HepG2 (cell line): ENCODE results near the gene SLC5A6. TPM values are rescaled to one million over a fixed set of nuclear protein-coding genes. Genes with fewer than 3 reads are reported as not detected.

Experiments used
- CBX2 ChIP-seq, 2 experiments: fragments of 200-600 bp in 1 of 2; sonication (generic); formaldehyde crosslinking in 1 of 2; IDR thresholded peaks; 2 replicates each; pipeline versions ENCODE4 v1.7.0 to v1.8.1; 2018 to 2022; ENCODE audit warnings: low read depth in 2 of 2, low read length in 1 of 2, mild to moderate bottlenecking in 1 of 2, missing genetic modification reagents in 1 of 2
- HES4 ChIP-seq: sonication (generic); formaldehyde crosslinking; IDR thresholded peaks from 2 replicates; pipeline ENCODE4 v1.9.0; 2021; ENCODE audit warnings: mild to moderate bottlenecking, missing genetic modification reagents, borderline replicate concordance
- SOX6 ChIP-seq, 2 experiments: fragments of 450-650 bp in 1 of 2; sonication (generic) in 1 of 2; formaldehyde crosslinking in 1 of 2; IDR thresholded peaks; 2 replicates each; pipeline versions ENCODE4 v1.4.0 to v1.6.1; 2017 to 2020; ENCODE audit warnings: antibody characterized with exemption in 1 of 2, mild to moderate bottlenecking in 1 of 2, missing genetic modification reagents in 1 of 2
- TCF7L2 ChIP-seq: IDR thresholded peaks from 2 replicates; pipeline ENCODE4 v1.6.1; 2011; ENCODE audit warnings: mild to moderate bottlenecking, low read depth, low read length, moderate library complexity
- XRCC5 ChIP-seq: fragments of 200-400 bp; formaldehyde crosslinking; optimal IDR thresholded peaks from 2 replicates; pipeline ENCODE3; 2017; ENCODE audit warnings: mild to moderate bottlenecking, low read length
- ZBTB42 ChIP-seq: sonication (generic); formaldehyde crosslinking; IDR thresholded peaks from 2 replicates; pipeline ENCODE4 v1.5.0; 2020; ENCODE audit warnings: mild to moderate bottlenecking, missing genetic modification reagents
- ZKSCAN1 ChIP-seq: fragments of 150-350 bp; IDR thresholded peaks from 2 replicates; pipeline ENCODE4 v1.6.1; 2014; ENCODE audit warnings: low read length
- ZNF224 ChIP-seq: sonication (generic); formaldehyde crosslinking; IDR thresholded peaks from 2 replicates; pipeline ENCODE4 v1.5.0; 2020; ENCODE audit warnings: mild to moderate bottlenecking, missing genetic modification reagents
- ZNF337 ChIP-seq: sonication (generic); formaldehyde crosslinking; IDR thresholded peaks from 2 replicates; pipeline ENCODE4 v1.5.1; 2020; ENCODE audit warnings: missing genetic modification reagents, low read depth, mild to moderate bottlenecking, borderline replicate concordance
- ZNF670 ChIP-seq: sonication (generic); formaldehyde crosslinking; IDR thresholded peaks from 2 replicates; pipeline ENCODE4 v1.8.0; 2022; ENCODE audit warnings: mild to moderate bottlenecking, missing genetic modification reagents, borderline replicate concordance
- ZNF772 ChIP-seq: sonication (generic); formaldehyde crosslinking; IDR thresholded peaks from 2 replicates; pipeline ENCODE4 v1.5.0; 2020; ENCODE audit warnings: mild to moderate bottlenecking, missing genetic modification reagents
- ZZZ3 ChIP-seq: sonication (generic); formaldehyde crosslinking; IDR thresholded peaks from 2 replicates; pipeline ENCODE4 v1.4.0; 2020; ENCODE audit warnings: missing genetic modification reagents, mild to moderate bottlenecking, borderline replicate concordance
- polyA plus RNA-seq, 8 experiments: library from polyadenylated mRNA; depleted of rRNA in 3 of 8; stranded (reverse) in 7 of 8; unstranded in 1 of 8; fragments of >200 nt; fragmentation: Illumina TruSeq in 4 of 8; extraction: Trizol in 4 of 8; gene quantifications; 2 replicates each; pipeline versions ENCODE4 v1.2.1 to v1.2.3, GENCODE V29; 2011 to 2016; ENCODE audit warnings: low read depth in 4 of 8, missing spikeins in 1 of 8, mixed read lengths in 1 of 8; ENCODE audit not compliant: insufficient read depth in 1 of 8
- total RNA-seq, 5 experiments: library from RNA; depleted of rRNA; stranded (reverse); fragments of >200 nt; fragmentation: Illumina TruSeq; extraction: Trizol; gene quantifications; 2 replicates each; pipeline ENCODE4 v1.2.3, GENCODE V29; 2016; ENCODE audit warnings: low read depth in 1 of 5
- TF ChIP-seq, protein P1 (sequence below): sonication (generic); formaldehyde crosslinking; IDR thresholded peaks from 2 replicates; pipeline ENCODE4 v1.4.0; 2020; ENCODE audit warnings: missing genetic modification reagents, mild to moderate bottlenecking, borderline replicate concordance
- TF ChIP-seq, protein P2 (sequence below): fragments of 450-650 bp; IDR thresholded peaks from 2 replicates; pipeline ENCODE4 v1.6.1; 2016
- TF ChIP-seq, protein P3 (sequence below): sonication (generic); formaldehyde crosslinking; IDR thresholded peaks from 2 replicates; pipeline ENCODE4 v1.4.0; 2020; ENCODE audit warnings: mild to moderate bottlenecking, low read depth, missing genetic modification reagents
- TF ChIP-seq, protein P4 (sequence below): sonication (generic); formaldehyde crosslinking; conservative IDR thresholded peaks from 2 replicates; pipeline ENCODE4 v1.8.1; 2023; ENCODE audit warnings: missing genetic modification reagents
- TF ChIP-seq, protein P5 (sequence below): IDR thresholded peaks from 2 replicates; pipeline ENCODE4 v1.6.1; 2016; ENCODE audit warnings: low read depth, control low read depth
- TF ChIP-seq, protein P6 (sequence below): fragments of 450-650 bp; IDR thresholded peaks from 2 replicates; pipeline ENCODE4 v1.6.1; 2017; ENCODE audit warnings: mild to moderate bottlenecking

SLC5A6 gene
- total and polyA plus RNA-seq, 2 of the 13 experiments (the other 11 are each of a cell fraction or from before 2014, with no cell fraction given), result 135 to 417 TPM

DNA sequence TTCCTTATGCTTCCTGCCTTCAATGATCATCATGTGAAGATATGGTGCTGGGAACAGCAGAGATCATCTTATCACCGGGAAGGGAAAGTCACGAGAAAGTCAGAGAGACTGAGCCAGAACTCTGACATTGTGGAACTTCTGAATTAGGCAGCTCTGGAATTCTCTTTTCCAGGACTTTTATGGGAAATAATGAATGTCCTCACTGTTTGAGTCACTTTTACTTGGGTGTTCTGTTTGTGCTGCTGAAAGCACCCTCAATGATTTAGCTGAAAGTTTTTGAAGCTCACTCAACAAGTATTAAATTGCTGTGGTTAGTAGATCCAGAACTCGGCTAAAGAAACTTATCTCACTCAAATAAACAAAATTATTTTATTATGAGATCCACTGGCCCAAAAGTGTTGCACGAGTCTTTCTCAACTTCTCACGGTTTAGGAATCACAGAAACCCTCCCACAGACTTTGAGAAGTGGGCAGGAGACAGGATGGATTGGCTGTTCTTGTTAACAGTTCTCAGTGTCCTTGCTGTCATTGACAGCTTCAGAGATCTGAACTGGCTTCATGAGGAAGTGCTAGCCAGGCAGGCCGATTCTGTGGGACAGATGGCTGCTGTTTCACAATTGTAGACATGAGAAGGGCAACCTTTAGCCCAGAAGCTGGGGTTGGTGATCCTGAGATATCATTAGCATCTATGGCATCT lies 26.6 kb downstream of the SLC5A6 start (continued):
- no peak for TF ChIP-seq CBX2 (IDR thresholded peaks at IDR 0.05; ENCODE audit: low read depth, low read length)
- no peak for TF ChIP-seq CBX2 (CRISPR knock-in tag; IDR thresholded peaks at IDR 0.05; ENCODE audit: low read depth)
- no peak for TF ChIP-seq ZKSCAN1
- TF ChIP-seq XRCC5, result no peak
- TF ChIP-seq ZNF772 (CRISPR knock-in tag), result no peak
- TF ChIP-seq ZNF337 (CRISPR knock-in tag), result no peak
- TF ChIP-seq, protein P1, sequence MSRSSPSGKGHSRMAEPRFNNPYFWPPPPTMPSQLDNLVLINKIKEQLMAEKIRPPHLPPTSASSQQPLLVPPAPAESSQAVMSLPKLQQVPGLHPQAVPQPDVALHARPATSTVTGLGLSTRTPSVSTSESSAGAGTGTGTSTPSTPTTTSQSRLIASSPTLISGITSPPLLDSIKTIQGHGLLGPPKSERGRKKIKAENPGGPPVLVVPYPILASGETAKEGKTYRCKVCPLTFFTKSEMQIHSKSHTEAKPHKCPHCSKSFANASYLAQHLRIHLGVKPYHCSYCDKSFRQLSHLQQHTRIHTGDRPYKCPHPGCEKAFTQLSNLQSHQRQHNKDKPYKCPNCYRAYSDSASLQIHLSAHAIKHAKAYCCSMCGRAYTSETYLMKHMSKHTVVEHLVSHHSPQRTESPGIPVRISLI (CRISPR knock-in tag), result peak; percentile 54; the same call in 1 of the 2 replicates
- TF ChIP-seq ZZZ3 (CRISPR knock-in tag), result no peak
- TF ChIP-seq, protein P2, sequence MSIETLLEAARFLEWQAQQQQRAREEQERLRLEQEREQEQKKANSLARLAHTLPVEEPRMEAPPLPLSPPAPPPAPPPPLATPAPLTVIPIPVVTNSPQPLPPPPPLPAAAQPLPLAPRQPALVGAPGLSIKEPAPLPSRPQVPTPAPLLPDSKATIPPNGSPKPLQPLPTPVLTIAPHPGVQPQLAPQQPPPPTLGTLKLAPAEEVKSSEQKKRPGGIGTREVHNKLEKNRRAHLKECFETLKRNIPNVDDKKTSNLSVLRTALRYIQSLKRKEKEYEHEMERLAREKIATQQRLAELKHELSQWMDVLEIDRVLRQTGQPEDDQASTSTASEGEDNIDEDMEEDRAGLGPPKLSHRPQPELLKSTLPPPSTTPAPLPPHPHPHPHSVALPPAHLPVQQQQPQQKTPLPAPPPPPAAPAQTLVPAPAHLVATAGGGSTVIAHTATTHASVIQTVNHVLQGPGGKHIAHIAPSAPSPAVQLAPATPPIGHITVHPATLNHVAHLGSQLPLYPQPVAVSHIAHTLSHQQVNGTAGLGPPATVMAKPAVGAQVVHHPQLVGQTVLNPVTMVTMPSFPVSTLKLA, result no peak
- no peak for TF ChIP-seq TCF7L2
- TF ChIP-seq, protein P3, sequence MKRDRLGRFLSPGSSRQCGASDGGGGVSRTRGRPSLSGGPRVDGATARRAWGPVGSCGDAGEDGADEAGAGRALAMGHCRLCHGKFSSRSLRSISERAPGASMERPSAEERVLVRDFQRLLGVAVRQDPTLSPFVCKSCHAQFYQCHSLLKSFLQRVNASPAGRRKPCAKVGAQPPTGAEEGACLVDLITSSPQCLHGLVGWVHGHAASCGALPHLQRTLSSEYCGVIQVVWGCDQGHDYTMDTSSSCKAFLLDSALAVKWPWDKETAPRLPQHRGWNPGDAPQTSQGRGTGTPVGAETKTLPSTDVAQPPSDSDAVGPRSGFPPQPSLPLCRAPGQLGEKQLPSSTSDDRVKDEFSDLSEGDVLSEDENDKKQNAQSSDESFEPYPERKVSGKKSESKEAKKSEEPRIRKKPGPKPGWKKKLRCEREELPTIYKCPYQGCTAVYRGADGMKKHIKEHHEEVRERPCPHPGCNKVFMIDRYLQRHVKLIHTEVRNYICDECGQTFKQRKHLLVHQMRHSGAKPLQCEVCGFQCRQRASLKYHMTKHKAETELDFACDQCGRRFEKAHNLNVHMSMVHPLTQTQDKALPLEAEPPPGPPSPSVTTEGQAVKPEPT (CRISPR knock-in tag), result no peak
- no peak for TF ChIP-seq HES4
- TF ChIP-seq, protein P4, sequence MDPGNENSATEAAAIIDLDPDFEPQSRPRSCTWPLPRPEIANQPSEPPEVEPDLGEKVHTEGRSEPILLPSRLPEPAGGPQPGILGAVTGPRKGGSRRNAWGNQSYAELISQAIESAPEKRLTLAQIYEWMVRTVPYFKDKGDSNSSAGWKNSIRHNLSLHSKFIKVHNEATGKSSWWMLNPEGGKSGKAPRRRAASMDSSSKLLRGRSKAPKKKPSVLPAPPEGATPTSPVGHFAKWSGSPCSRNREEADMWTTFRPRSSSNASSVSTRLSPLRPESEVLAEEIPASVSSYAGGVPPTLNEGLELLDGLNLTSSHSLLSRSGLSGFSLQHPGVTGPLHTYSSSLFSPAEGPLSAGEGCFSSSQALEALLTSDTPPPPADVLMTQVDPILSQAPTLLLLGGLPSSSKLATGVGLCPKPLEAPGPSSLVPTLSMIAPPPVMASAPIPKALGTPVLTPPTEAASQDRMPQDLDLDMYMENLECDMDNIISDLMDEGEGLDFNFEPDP (CRISPR knock-in tag), result no peak
- TF ChIP-seq, protein P5, sequence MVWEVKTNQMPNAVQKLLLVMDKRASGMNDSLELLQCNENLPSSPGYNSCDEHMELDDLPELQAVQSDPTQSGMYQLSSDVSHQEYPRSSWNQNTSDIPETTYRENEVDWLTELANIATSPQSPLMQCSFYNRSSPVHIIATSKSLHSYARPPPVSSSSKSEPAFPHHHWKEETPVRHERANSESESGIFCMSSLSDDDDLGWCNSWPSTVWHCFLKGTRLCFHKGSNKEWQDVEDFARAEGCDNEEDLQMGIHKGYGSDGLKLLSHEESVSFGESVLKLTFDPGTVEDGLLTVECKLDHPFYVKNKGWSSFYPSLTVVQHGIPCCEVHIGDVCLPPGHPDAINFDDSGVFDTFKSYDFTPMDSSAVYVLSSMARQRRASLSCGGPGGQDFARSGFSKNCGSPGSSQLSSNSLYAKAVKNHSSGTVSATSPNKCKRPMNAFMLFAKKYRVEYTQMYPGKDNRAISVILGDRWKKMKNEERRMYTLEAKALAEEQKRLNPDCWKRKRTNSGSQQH (CRISPR knock-in tag), result no peak
- no peak for TF ChIP-seq ZNF224 (CRISPR knock-in tag)
- no peak for TF ChIP-seq ZNF670
- TF ChIP-seq SOX6 (IDR thresholded peaks at IDR 0.05), result no peak
- 0 out of 2 replicates have a peak, but pooled peaks have one; percentile 20 for TF ChIP-seq SOX6 (CRISPR knock-in tag; IDR thresholded peaks at IDR 0.05)
- no peak for TF ChIP-seq ZBTB42
- TF ChIP-seq, protein P6, sequence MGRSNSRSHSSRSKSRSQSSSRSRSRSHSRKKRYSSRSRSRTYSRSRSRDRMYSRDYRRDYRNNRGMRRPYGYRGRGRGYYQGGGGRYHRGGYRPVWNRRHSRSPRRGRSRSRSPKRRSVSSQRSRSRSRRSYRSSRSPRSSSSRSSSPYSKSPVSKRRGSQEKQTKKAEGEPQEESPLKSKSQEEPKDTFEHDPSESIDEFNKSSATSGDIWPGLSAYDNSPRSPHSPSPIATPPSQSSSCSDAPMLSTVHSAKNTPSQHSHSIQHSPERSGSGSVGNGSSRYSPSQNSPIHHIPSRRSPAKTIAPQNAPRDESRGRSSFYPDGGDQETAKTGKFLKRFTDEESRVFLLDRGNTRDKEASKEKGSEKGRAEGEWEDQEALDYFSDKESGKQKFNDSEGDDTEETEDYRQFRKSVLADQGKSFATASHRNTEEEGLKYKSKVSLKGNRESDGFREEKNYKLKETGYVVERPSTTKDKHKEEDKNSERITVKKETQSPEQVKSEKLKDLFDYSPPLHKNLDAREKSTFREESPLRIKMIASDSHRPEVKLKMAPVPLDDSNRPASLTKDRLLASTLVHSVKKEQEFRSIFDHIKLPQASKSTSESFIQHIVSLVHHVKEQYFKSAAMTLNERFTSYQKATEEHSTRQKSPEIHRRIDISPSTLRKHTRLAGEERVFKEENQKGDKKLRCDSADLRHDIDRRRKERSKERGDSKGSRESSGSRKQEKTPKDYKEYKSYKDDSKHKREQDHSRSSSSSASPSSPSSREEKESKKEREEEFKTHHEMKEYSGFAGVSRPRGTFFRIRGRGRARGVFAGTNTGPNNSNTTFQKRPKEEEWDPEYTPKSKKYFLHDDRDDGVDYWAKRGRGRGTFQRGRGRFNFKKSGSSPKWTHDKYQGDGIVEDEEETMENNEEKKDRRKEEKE, result no peak
